ENCODE data around the gene TXNDC17. TPM values are rescaled to one million over a fixed set of nuclear protein-coding genes. Genes with fewer than 3 reads are reported as not detected.
"Not testable (repeated sequence)": the region's sequence is repeated elsewhere in the genome, so short reads cannot be mapped to it uniquely, and the experiment has no call there.

The TXNDC17 gene
- total RNA-seq, 6 experiments from 2014 or later: 115 to 154 (median 139) TPM

GRCh38 chr17:6691546-6691945 is 50.7 kb downstream of the TXNDC17 start:
- Mint-ChIP-seq H3K4me3 (no peak overlapping the region), H3K9me3 (no peaks in the 10 kb centered on the region), H3K36me3 (ENCODE audit: low read depth) (no peaks in the 10 kb centered on the region), H3K4me1 (ENCODE audit: low read depth) (no peaks in the 10 kb centered on the region), H3K27ac (no peak overlapping the region), H3K27me3 (ENCODE audit: insufficient read depth) (peaks cover 48% of the 10 kb centered on the region)
- no peak for TF ChIP-seq CTCF (IDR thresholded peaks at IDR 0.05)
- DNase-seq: no peak

GRCh38 chr17:6691958-6692357 is 51.1 kb downstream of the TXNDC17 start:
- not testable (repeated sequence) for H3K27ac Mint-ChIP-seq; H3K9me3 Mint-ChIP-seq; H3K4me1 Mint-ChIP-seq (ENCODE audit: low read depth); DNase-seq; H3K4me3 Mint-ChIP-seq; H3K36me3 Mint-ChIP-seq (ENCODE audit: low read depth)
- peaks cover 44% of the 10 kb centered on the region for H3K27me3 Mint-ChIP-seq (ENCODE audit: insufficient read depth)

Small RNA genes lying within 50 kb of the gene (microRNA-seq; reads per million reads assigned to microRNA genes)
- gene MIR4520-1 (not detected), gene MIR4520-2 (not detected)

Other genes starting within 250 kb of the TXNDC17 start
- not detected for gene AIPL1, start 205.9 kb upstream of the TXNDC17 start, total RNA-seq (2021; fragmentation: NEBNext Ultra II Directional; extraction: Animal tissue kit (Norgen Biotek cat#: 25700))
- gene PIMREG, start 196.6 kb upstream of the TXNDC17 start, total RNA-seq (2021; fragmentation: NEBNext Ultra II Directional; extraction: Animal tissue kit (Norgen Biotek cat#: 25700)): 10 to 100 TPM; 17.0 to 42.5 (median 38.7) TPM
- gene PITPNM3, start 84.5 kb upstream of the TXNDC17 start, total RNA-seq (2021; fragmentation: NEBNext Ultra II Directional; extraction: Animal tissue kit (Norgen Biotek cat#: 25700)): 1 to 10 TPM in 4 of 6 experiments, under 1 TPM in 2; 0.94 to 1.1 (median 1.0) TPM
- 10 to 100 TPM; 15.1 to 17.8 (median 16.4) TPM for gene KIAA0753, start 349 bp upstream of the TXNDC17 start, total RNA-seq (2021; fragmentation: NEBNext Ultra II Directional; extraction: Animal tissue kit (Norgen Biotek cat#: 25700))
- 10 to 100 TPM; 19.5 to 23.9 (median 20.0) TPM for gene MED31, start 10.5 kb downstream of the TXNDC17 start, total RNA-seq (2021; fragmentation: NEBNext Ultra II Directional; extraction: Animal tissue kit (Norgen Biotek cat#: 25700))
- gene C17orf100, start 10.7 kb downstream of the TXNDC17 start, total RNA-seq (2021; fragmentation: NEBNext Ultra II Directional; extraction: Animal tissue kit (Norgen Biotek cat#: 25700)): 1 to 10 TPM; 1.0 to 1.7 (median 1.3) TPM
- gene SLC13A5, start 72.3 kb downstream of the TXNDC17 start, total RNA-seq (2021; fragmentation: NEBNext Ultra II Directional; extraction: Animal tissue kit (Norgen Biotek cat#: 25700)): not detected
- 1 to 10 TPM; 3.0 to 4.6 (median 3.7) TPM for gene XAF1, start 115.0 kb downstream of the TXNDC17 start, total RNA-seq (2021; fragmentation: NEBNext Ultra II Directional; extraction: Animal tissue kit (Norgen Biotek cat#: 25700))
- not detected for gene FBXO39, start 135.2 kb downstream of the TXNDC17 start, total RNA-seq (2021; fragmentation: NEBNext Ultra II Directional; extraction: Animal tissue kit (Norgen Biotek cat#: 25700))
- gene TEKT1, start 190.7 kb downstream of the TXNDC17 start, total RNA-seq (2021; fragmentation: NEBNext Ultra II Directional; extraction: Animal tissue kit (Norgen Biotek cat#: 25700)): not detected

Measured in HFFc6 (cell line).